LoVo (cell line): ENCODE results near the gene PAM.
"Not testable (repeated sequence)": the region's sequence is repeated elsewhere in the genome, so short reads cannot be mapped to it uniquely, and the experiment has no call there.

Experiments
- DNase-seq: peaks from one replicate; pipeline ENCODE4 v3.0.0-alpha.2; 2016; ENCODE audit warnings: low spot score

PAM gene

DNA sequence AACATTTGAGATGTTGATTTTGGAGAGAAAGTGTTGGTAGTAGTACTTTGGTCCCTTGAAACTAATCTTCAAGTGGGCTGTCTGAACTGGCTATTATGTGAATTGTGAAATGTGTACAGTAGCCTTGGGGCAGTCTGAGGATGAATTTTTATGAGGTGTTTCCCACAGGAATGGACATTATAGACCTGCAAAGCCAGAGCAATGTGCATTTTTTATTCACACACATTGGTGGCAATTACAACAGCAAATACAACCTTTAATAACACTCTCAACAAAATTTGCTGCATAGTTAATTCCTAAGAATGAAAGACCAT is 147.0 kb downstream of the PAM start:
- DNase-seq = no peak

GRCh38 chr5:102902647-102903046 is 147.5 kb downstream of the PAM start:
- no peak for DNase-seq

DNA sequence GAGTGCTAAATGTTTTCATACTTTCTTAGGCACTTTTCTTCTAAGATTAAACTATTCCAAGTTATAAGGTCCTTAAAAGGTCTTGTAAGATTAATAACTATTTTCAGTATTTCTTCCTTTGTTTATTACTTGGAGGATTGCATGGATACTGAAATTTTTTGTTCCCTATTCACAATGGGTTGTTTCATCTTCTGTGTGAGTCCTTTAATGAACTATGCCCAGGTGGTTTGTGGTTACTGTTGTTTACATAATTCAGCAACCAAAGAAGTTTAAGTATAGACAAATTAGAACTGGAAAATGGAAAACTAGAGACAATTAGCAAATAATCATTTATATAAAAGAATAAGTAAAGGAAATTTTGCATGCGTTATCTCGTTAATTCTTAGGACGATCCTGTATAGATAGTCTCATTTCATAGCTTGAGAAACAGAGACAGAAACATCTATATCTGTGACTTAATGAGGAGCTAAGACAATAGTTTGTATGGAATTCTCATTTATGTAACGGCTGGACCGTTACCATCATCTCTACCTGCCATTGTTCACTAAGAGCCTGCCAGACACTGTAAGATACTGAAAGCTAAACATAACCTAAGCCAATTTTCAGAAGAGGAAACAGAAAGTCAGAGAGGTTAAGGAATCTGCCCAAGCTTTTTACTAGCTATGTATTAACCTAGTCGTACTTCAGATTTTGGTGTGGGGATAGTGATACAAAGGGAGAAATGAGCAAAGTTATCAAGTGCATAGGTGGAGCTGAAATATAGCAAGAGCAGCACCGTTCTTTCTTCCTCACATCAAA is 148.2 kb downstream of the PAM start:
- DNase-seq = no peak

DNA sequence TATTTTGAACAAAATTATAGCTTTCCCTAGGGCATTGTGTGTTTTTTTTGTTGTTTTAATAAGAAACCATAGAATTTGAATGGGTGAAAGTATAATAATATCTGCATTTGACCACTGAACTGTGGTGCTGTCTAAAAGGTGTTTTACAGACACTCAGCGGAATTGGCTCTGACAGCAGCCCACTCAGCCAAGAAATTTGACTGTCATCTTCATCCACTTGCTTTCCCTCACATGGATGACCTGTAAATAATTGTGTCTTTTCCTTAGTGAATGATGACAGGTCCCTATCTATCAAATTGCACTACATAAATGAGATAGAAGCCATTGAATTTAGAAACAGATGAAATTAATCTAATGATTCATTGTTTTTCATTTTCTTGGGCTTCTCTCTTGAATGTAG is 150.0 kb downstream of the PAM start:
- DNase-seq = no peak

GRCh38 chr5:102907099-102907498 is 152.0 kb downstream of the PAM start:
- not testable (repeated sequence) for DNase-seq

GRCh38 chr5:102910240-102911226 is 155.4 kb downstream of the PAM start:
- peak; percentile 75 for DNase-seq

- peak; percentile 67 for DNase-seq
Measured at GRCh38 chr5:102911973-102912372, 156.9 kb downstream of the PAM start.

DNA sequence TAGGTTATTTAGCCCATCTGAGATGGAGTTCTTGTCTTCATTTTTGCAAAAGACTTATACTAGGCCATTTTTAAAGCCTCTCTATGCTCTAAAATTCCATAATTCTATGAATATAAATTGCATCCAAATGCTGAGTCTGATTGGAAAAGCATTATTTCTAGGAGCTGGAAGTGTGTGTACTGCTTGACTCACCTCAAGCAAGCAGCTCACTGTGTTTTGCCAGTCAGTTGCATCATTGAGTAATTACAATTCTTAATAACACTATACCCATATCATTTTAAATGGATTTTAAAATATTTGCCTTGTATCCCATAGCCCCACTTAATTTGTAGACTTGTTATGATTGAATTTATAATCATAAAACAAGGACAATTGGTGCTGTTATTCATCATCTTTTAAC is 161.0 kb downstream of the PAM start:
- peak; percentile 8 for DNase-seq

DNA sequence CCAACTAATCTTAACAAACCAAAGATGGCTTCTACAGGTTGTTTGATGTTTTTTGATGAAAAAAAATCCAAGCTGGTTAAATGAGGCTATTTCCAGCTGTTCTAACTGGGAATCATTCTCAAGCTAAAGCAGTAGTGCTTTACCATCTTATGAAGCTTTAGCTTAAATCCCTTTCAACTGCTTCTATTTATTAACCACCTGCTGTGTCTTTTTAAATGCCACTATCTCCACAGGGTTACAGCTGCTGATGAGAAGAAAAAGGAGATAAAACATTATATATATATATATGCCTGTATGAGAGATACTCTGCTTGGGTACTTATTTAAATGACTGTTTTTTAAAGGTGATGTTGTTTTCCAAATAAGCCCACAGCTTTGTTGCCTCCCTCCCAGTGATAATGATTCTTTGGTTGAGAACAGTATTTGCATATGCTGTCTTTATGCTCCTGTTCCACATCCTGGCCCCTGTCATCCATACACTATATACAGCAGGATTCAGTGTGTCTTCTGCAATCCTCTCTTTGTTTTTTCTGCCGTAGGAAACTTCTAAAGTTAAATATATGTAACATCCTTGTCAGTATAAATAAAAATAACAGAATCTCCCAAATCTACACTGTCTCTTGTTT is 164.0 kb downstream of the PAM start:
- no peak for DNase-seq

- no peak for DNase-seq
Measured at GRCh38 chr5:102920762-102921161, 165.7 kb downstream of the PAM start.

GRCh38 chr5:102921341-102922044 is 166.4 kb downstream of the PAM start:
- peak; percentile 25 for DNase-seq

DNA sequence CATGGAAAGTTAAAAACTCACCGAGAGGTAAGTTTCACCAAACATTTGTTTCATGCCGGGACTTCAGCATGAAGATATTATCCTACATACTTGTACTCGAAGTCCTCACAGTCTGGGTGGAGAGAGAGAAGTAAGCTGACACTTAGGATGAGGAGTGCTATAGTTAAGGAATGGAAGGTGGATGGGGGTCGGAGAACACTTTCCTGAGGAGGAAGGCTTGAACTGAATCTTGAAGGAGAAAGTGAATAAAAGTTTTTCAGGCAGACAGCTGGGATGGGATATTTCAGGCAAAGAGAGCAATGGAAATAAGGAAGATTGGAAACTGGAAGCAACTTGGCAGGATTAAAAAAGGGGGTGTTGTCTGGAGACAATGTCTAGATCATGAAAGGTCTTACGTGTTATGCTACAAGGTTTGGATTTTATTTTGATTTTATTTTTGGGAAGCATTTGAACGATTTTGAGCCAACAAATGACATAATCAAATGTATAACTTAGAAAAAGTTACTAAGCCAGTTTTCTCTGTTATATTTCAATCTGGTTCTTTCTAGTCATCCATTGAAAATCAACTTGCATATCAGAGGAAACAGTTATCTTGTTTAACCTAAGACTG is 167.1 kb downstream of the PAM start:
- no peak for DNase-seq

GRCh38 chr5:102922799-102923477 is 167.8 kb downstream of the PAM start:
- DNase-seq = no peak

DNA sequence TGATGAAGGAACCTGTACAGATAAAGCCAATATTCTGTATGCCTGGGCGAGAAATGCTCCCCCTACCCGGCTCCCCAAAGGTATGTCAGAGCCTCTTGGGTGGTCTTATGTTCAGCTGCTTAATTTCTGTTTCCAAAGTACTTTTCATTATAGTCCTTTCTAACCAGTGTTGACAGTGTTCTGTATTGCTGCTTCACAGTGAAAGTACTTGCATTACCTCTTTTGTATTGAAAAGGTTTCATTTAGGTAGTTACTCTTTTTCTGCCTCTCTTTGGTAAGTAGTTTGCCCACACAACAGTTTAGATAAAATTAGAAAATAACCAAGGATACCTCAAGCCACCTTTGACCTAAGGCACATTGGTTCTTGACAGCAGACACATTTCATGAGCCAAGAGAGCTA is 169.9 kb downstream of the PAM start:
- no peak for DNase-seq

DNA sequence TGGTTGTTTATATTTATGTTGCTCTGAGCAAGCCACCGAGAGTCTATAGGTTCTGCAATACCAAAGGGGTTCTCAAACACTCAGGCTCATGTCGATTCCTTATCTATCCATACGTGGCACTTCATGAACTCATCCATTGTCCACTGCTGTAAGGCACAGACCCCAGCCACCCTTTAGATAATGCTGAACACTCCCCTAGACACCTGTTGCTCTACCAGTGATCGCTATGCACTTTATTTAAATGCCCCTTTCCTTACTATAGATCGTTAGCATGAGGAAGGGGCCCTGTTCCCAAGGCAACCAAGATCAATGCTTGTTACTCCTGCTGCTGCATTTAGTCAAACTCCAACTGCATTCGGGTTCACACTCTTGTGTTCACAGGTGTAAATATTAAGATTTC is 171.9 kb downstream of the PAM start:
- no peak for DNase-seq

GRCh38 chr5:102930244-102930643 is 175.1 kb downstream of the PAM start:
- DNase-seq = no peak

DNA sequence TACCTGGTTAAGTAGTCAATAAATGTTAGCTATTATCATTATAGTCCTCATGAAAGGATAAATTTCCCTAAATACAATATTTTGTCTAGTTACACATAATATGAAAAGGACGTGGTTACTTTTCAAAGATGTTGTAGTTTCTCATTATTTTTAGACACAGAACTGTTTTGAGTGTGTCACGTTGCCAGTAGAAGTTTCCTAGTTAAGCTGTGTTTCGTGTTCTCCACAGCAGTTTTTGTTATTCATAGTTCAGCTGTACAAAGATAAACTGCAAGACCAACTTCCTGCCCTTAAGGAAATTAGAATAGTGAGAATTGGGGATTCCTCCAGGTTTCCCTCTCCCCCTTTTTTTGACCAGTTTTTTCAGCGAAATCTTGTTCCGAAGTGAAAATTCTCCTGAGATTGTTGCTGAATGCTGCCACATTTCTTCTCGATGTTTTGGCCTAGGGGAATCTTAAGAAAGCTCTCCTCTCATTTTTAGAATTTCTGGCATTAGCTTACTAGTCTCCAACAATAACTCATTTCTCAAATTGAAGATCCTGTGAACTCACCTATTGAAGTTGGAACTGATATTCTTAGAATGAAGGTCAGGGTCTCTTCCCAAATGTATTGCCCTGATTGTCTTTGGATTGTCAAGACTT is 176.1 kb downstream of the PAM start:
- no peak for DNase-seq

GRCh38 chr5:102932781-102933180 is 177.7 kb downstream of the PAM start:
- no peak for DNase-seq

DNA sequence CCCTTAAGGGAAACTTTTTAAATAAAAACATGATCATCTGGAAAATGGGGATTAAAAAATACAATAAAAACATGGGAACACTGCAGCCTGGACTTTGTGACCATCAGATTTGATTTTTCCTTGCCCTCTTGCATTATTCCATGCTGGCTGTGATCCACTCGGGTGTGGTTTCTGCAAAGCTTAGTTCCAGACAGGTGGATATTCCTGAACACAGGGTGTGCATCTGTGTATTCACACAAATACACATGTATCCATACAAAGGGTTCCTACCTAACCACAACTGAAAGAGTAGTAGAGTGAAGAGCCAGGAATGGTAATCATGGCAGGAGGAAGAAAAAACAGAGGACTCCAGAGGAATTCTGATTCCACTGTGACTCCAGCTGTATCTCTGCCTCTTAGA is 178.2 kb downstream of the PAM start:
- DNase-seq = no peak

- DNase-seq = no peak
Measured at GRCh38 chr5:102933721-102934459, 178.8 kb downstream of the PAM start.
